Dedifferentiated amniotic fluid mesenchymal stem cell (primary cell): ENCODE measurements around the gene ABCC8.

Source experiments
- DNase-seq: peaks from one replicate; pipeline ENCODE4 v3.0.0-alpha.2; 2016; ENCODE audit errors: extremely low spot score

Gene ABCC8

GRCh38 chr11:17405232-17406005, 71.2 kb downstream of the ABCC8 start:
- no peak for DNase-seq

- DNase-seq = no peak
Measured at GRCh38 chr11:17403980-17404759, 72.5 kb downstream of the ABCC8 start.

GRCh38 chr11:17402486-17402885, 74.2 kb downstream of the ABCC8 start:
- DNase-seq = no peak

GRCh38 chr11:17401841-17402240, 74.8 kb downstream of the ABCC8 start:
- no peak for DNase-seq

- DNase-seq = no peak
Measured at GRCh38 chr11:17401316-17401715, 75.3 kb downstream of the ABCC8 start.

GRCh38 chr11:17400048-17400775, 76.4 kb downstream of the ABCC8 start:
- DNase-seq = no peak

GRCh38 chr11:17399236-17399635, 77.4 kb downstream of the ABCC8 start:
- DNase-seq = no peak

GRCh38 chr11:17397311-17398002, 79.2 kb downstream of the ABCC8 start:
- DNase-seq = no peak

- DNase-seq = no peak
Measured at GRCh38 chr11:17396598-17397310, 79.9 kb downstream of the ABCC8 start.

GRCh38 chr11:17395978-17396377, 80.7 kb downstream of the ABCC8 start:
- DNase-seq = no peak

- DNase-seq = no peak
Measured at GRCh38 chr11:17395554-17395961, 81.1 kb downstream of the ABCC8 start.

- DNase-seq = no peak
Measured at GRCh38 chr11:17394743-17395390, 81.8 kb downstream of the ABCC8 start.

- no peak for DNase-seq
Measured at GRCh38 chr11:17393472-17393871, 83.2 kb downstream of the ABCC8 start.

- DNase-seq = no peak
Measured at GRCh38 chr11:17392872-17393271, 83.8 kb downstream of the ABCC8 start.

GRCh38 chr11:17391493-17392355, 84.9 kb downstream of the ABCC8 start:
- DNase-seq = no peak

GRCh38 chr11:17389957-17390649, 86.5 kb downstream of the ABCC8 start:
- DNase-seq = no peak

GRCh38 chr11:17389211-17389956, 87.3 kb downstream of the ABCC8 start:
- no peak for DNase-seq

- DNase-seq = no peak
Measured at GRCh38 chr11:17388609-17389210, 87.9 kb downstream of the ABCC8 start, which contains the start of gene KCNJ11. Gene KCNJ11, minus strand, starts transcription at chr11:17388659. Its CDS starts 568 bp downstream, at chr11:17388091.
